Measurements from ENCODE around the gene GUK1.

Gene GUK1, protein sequence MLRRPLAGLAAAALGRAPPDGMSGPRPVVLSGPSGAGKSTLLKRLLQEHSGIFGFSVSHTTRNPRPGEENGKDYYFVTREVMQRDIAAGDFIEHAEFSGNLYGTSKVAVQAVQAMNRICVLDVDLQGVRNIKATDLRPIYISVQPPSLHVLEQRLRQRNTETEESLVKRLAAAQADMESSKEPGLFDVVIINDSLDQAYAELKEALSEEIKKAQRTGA

DNA sequence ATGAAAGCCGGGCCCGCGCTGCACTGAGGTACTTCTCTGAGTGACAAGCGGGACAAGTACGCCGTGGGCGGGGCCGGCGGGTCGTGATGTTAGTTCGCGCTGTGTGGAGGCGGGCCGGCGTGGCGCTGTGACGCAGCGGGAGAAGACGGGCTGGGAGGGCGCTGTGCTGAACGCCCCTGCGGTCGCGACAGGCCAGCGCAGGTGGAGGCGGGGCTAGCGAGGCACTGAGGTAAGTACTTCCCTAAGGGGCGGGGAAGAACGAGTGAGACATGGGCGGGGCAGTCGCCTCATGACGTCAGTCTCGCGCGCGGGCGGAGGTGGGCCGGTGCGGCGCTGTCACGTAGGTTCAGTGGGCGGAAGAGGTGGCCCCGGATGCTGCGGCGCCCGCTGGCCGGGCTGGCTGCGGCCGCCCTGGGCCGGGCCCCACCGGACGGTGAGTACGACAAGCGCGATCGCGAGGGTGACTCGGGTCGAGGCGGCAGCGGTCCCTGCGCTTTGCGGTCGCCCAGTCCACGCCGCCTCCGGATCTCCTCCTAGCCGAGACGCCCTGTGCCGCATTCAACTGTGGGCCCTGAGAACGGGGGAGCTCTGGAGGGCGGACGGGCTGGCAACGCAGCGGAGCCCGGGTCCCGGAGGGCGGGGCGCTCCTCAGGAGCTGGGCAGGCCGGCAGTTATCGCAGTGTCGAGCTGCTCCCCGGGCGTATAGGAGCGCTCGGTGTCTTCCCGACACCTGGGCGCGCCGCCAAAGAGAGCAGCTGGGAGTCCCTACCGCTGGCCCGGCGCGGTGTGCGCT lies at the start of gene GUK1:
Gene GUK1 (plus strand): TSS at position 349 of the 793 bp plus-strand sequence. CDS start 24 bp downstream, at position 373.
- DNase-seq (ENCODE audit: low spot score) = peak; percentile 100

DNA sequence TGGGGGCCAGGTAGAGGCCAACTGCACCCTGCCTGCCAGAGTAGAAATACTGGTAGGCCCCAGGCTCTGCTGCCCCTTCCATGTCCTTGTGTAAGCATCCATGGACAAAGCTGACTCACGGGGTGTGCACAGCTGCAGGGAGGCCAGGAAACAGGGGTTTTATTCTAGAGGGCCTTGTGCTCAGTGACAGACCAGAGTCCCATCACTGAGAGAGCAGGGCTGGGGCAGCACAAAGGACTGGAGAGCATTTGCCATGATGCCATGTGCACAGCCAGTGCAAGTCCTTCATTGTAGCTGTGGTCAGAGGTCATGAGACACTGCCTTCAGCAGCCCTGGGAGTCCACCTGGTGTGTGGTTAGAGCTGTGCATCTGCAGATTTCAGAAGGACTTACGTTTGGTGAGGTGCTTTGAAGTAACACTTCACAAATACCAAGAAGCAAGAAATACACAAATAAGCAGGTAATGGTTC lies 49.4 kb upstream of the GUK1 start:
- DNase-seq (ENCODE audit: low spot score) = peak; percentile 40

DNA sequence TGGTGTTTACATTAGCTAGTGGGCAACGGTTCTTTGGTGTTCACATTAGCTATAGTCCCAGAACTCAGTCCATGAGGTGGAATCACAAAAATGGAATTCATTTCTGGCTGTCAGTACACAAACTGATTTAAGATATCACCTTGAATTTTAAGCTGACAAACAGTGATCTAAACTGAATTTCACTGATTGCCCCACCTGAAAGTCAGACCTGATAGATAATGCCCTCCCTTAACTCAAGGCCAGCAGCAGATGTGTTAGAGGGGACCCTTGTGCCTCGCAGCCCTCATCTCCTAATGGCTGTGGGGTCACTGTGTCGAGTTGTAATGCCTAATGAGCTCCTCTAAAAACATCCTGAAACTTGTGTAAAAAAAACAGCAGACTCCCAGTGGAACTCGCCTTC lies 49.0 kb upstream of the GUK1 start:
- no peak for DNase-seq (ENCODE audit: low spot score)

DNA sequence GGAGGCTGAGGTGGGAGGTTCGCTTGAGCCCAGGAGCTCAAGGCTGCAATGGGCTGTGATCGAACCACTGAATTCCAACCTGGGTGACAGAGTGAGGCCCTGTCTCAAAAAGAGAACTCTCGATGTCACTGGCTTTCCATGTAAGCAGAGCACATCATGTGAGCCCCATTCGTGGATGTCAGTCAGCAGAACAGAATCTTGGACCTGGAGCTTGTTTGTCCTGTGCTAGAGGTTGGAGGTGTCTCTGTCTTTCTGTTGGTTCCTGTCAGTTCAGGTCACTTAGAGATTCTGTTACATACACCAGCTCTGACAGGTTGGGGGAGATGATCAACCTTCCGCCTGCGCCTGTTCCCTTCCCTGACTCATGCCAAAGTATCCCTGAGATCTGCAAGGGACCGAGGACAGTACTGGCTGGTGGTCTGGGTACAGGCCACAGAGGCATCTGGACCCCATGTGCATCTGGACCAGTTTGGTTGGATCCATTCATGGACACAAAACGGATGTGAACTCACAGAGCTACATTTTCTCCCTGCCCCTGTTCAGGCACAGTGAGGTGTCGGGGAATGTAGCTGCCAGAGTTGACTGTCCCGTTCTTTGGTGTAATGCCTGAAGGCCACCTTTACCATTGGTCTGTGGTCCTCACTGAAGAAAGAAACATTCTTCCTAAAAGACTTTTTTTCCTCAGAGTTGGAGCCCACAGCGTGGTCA lies 47.6 kb upstream of the GUK1 start:
- DNase-seq (ENCODE audit: low spot score) = no peak

DNA sequence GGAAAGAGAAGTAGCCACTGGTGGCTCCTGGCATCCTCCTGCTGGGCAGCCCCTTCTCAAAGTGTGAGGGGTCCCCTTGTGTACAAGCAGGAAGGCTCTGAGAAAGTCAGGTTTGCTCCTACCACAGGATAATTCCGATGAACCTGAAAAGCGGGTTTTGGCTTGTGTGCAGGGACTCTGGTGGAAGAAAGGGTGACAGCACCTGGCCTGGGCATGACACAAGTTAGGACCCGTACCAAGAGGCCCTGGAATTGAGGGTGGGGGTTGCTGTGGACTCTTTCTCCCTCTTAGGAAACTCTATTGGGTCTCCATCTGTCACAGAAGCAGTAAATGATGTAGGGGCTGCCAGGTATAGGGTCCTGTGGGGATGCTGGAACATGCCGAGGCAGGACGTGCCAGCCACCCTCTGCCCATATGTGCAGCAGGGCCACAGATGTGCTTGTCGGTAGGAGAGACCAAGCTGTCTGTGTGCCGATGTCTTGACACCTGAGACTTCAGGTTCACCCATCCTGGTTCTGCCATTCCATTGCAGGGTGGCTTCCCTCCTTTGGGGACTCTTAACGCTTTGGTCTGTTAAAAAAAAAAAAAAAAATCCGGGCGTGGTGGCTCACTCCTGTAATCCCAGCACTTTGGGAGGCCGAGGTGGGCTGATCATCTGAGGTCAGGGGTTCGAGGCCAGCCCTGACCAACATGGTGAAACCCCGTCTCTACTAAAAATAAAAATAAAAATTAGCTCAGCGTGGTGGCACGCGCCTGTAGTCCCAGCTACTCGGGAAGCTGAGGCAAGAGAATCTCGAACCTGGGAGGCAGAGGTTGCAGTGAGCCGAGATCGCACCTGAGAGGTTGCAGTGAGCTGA lies 46.8 kb upstream of the GUK1 start:
- no peak for DNase-seq (ENCODE audit: low spot score)

DNA sequence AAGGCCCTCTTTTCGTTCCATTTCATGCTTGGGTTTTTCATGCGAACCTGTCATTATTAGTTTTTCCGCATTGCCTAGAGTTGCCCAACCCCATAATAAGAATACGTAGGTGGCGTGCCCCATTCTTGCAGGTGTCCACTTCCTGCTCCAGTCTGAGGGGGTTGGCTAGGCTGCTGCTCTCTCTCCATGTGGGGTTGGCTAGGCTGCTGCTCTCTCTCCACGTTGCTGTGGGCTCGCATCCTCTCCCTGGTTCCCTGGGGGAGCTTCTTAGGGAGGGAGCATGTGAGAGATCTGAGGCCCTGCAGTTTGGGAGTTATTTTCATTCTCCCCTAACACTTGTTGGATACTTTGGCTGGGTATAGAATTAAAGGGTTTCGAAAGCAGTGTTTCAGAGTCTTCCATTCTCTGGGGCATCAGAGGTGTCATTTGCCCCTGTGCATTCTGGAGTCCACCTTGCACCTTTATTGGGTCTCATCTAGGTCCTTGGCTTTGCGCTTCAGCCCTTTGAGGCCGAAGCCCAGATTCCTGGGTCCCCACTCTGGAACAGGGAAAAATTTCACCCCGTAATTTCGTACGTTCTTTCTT lies 45.6 kb upstream of the GUK1 start:
- DNase-seq (ENCODE audit: low spot score) = no peak

DNA sequence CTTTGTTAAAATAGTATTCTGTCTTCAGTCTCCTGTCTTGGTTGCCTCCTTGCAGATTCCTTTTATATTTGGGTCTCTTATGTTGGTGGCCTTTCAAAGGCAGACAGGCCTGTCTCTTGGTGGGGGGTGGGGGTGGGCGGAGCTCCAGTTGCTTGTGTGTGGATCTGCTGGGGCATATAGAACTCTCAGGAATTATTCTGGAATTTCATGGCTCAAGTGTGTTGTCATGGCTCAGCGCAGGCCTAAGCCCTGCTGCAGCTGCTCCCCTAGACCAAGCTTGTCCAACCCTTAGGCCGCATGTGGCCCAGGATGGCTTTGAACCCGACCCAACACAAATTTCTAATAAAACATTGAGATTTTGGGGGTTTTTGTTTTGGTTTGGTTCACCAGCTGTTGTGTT lies 44.9 kb upstream of the GUK1 start:
- DNase-seq (ENCODE audit: low spot score) = no peak

DNA sequence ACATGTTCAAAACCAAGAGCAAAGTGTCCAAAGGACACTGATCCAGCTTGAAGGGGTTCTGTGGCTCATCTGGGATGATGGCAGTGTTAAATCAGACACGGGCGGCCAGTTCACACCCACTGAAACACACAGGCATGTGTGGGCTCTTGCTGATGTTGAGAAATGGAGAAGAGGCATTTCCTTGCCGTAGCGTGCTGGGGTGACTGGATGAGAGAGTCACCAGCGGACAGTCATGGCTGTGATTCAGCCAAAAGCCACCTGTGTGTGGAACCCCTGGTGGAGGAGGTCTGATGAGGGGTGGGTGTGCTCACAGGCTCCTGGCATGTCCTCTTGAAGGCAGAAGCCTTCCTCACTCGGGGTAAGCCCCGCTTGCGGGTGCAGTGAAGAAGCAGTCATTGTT lies 44.1 kb upstream of the GUK1 start:
- no peak for DNase-seq (ENCODE audit: low spot score)

DNA sequence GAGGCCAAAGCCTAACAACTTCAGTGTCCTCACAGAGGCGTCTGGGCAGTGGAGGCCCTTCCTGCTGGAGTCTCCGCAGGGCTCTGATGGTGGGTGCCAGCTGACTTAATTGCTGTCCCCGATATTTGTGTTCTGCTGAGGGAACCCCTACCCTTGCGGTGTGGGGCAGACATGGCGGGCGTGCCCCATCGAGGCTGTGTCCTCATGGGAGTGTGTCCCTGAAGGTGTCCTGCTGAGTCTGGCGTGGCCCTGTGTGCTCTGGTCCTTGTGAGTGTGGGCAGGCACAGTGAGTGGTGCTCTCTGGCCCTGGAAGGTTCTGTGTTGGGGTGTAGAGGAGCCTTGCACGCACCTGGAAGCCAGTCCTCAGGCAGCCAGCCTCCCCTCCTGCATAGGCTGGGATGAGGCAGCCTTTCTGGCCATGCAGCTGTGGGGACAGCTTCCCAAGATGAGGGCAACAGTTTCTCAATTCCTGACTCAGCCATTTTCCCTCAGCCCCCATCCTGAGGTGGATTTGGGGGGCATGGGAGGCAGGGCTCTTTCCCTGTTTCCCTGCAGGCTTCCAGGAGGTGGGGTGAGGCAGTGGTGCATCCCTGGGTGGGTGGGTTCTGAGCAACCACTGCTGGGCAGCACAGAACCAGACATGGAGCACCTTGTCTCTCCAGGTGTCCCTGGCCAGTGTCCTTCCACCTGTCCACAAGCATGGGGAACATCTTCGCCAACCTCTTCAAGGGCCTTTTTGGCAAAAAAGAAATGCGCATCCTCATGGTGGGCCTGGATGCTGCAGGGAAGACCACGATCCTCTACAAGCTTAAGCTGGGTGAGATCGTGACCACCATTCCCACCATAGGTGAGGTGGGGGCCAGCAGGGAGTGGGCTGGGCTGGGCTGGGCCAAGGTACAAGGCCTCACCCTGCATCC lies 43.4 kb upstream of the GUK1 start:
- no peak for DNase-seq (ENCODE audit: low spot score)

DNA sequence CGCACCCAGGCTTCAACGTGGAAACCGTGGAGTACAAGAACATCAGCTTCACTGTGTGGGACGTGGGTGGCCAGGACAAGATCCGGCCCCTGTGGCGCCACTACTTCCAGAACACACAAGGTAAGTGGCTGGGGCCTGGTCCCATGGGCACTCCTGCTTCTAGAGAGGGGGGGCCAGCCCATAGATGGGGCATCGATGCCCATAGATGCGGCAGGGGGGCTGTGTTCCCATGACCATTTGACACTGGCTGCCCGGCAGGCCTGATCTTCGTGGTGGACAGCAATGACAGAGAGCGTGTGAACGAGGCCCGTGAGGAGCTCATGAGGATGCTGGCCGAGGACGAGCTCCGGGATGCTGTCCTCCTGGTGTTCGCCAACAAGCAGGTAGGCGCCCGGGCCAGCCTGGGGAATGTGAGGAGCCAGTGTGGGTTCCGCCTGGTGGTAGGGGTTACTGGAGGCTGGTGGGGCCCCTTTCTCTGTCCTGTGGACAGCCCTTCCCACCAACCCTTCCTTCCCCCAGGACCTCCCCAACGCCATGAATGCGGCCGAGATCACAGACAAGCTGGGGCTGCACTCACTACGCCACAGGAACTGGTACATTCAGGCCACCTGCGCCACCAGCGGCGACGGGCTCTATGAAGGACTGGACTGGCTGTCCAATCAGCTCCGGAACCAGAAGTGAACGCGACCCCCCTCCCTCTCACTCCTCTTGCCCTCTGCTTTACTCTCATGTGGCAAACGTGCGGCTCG lies 42.6 kb upstream of the GUK1 start:
- DNase-seq (ENCODE audit: low spot score) = no peak

DNA sequence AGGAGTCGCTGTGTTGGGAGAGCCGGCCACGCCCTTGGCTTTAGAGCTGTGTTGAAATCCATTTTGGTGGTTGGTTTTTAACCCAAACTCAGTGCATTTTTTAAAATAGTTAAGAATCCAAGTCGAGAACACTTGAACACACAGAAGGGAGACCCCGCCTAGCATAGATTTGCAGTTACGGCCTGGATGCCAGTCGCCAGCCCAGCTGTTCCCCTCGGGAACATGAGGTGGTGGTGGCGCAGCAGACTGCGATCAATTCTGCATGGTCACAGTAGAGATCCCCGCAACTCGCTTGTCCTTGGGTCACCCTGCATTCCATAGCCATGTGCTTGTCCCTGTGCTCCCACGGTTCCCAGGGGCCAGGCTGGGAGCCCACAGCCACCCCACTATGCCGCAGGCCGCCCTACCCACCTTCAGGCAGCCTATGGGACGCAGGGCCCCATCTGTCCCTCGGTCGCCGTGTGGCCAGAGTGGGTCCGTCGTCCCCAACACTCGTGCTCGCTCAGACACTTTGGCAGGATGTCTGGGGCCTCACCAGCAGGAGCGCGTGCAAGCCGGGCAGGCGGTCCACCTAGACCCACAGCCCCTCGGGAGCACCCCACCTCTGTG lies 41.7 kb upstream of the GUK1 start:
- no peak for DNase-seq (ENCODE audit: low spot score)

DNA sequence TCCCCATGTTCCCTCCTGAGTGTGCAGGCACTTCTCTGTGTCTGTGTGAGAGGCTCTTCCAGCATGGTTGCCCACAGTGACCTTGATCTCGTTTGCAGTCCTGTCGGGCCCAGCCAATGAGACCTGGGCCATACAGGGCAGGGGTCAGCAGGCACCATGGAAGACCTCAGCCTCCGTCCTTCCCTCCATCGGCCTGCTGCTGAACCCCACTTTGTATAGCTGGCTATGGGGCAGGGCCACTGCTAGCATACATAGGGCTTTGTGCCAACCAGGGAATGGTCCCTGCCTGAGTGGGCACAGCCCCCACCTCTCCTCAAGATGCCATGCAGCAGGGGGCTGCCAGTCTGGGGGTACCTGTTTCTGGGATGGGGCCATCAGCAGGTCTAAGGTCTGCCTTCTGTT lies 40.7 kb upstream of the GUK1 start:
- no peak for DNase-seq (ENCODE audit: low spot score)

DNA sequence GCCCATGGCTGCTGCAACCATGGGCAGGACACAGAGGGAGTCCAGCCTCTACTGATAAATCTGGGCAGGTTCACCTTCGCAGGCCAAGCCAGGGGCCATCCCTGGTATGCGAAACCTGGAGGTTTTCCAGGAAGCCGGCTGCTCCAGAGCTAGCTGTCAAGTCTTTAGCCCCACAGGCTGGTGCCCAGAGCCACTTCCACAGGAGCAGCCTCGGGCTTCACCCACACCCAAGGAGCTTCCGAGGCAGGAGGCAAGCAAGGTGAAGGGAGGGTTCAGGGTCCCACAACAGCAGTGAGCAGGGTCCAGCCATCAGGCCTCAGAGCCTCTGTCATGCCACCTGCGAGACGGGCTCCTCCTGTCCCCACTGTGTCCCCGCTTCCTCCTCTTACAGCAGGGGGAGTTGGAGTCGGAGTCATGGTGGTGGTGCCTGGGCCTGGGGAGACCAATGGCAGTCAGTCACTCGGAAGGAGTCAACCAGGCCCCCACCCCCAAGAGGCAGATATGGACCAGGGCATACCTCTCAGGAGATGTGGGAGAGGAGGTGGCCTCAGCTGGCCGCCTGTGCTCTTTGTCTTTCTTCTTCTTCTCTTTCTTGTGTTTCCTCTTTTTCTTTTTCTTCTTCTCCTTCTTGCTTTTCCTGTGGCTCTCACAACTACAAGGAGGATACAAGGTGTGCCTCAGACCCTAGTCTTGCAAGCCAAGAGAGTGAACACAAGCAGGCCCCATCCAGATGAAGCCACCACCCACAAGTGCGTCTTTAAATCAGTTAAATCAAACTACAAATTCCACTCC lies 39.1 kb upstream of the GUK1 start:
- DNase-seq (ENCODE audit: low spot score) = no peak

DNA sequence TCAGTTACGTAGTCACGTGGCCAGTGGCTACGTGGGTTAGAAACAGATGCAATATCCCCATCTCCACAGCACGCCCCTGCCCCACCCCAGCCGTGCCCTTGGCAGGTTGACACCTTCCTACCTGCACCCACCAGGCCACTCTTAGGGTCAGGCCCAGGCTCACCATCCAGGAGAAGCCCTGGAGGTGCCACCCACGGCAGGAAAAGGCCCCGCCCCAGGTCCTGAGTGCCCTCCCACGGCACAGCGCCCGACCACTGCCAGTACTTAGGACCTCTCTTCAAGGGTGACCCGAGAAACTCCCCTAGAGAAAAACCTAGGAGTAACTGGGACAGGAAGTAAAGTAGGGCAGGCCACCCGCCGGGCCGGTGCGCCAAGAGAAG lies 38.5 kb upstream of the GUK1 start:
- no peak for DNase-seq (ENCODE audit: low spot score)

DNA sequence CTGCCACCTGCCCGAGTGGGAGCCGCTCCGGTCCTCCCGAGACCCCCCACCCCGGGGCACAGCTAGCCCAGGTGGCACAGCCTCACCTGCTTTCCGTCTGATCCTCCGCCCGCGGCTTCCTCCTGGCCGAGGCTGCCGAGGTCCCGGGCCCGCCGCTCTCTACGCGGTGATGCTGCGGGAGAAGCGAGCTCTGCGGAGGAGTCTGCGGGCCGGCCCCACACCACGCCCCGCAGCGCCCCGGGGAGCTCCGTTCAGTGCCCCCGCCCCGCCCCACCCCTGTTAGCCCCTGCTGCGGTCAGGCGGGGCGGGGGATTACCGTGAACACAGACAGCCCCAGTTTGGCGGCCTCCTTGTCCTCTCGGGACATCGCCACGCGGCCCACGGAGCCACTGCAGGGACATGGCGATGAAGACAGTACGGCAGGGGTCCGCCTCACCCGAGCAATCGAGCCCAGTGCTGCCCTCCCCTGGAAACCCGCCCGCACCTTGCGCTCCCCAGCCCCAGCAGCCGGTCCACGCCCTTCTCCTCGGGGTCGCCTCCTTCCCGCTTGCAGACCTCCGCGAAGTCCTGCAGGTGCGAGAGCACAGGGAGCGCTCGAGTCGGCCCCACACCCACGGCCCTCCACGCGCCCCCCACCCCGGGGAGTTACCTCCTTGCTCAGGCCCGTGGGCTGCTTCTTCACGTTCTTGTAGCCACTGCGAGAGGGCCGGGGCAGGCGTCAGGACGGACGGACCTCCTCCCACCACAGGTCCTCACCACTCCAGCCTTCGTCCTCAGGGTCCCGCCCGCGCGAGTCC lies 37.9 kb upstream of the GUK1 start:
- peak; percentile 58 for DNase-seq (ENCODE audit: low spot score)

DNA sequence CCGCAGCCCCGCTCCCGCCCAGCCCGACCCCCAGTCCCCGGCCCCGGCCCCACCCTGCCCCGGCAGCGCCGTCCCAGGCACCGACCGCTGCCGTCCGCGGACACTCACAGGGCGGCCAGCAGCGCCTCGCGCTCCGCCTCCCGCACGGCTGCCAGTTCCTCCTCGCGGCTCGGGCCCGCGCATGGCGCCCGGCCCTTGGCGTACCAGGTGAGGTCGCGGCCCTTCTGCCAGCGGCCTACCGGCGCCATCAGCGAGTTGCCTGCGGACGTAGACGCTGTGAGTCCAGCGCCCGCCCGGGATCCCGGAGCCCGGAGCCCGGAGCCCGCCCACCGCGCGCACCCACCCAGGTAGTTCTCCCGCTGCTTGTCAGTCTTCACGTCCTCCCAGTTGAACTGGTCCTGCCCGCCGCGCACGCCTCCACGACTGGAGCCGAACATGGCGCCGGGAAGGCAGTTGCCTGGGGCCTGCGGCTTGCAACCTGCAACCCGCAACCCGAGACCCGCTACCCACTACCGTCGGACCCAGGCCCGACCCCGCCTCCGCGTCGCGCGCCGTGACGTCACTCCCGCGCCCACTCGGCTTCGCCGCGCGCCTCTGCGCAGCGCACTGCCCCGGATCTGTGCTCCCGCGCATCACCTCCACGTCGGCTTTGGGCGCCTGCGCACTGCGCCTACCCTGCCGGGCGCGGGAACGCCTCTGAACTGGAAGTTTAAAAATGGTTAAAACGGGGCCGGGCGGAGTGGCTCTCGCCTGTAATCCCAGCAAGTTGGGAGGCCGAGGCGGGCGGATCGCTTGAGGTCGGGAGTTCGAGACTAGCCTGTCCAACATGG lies 37.1 kb upstream of the GUK1 start, which contains the start of gene C1orf35:
Gene C1orf35 (minus strand): TSS at position 535 of the 830 bp plus-strand sequence. CDS start 98 bp downstream, at position 437.
- DNase-seq (ENCODE audit: low spot score) = peak; percentile 93
